LNCaP clone FGC (cell line): Measurements from ENCODE around the gene CLCN7.

Experiments
- DNase-seq: peaks from one replicate; pipeline ENCODE4 v3.0.0-alpha.2; 2011; ENCODE audit warnings: low read depth
- H3K4me3 ChIP-seq: 2 replicates; pipeline ENCODE4 v1.5.1; 2011; ENCODE audit warnings: mild to moderate bottlenecking, low read depth, low read length, control low read depth
- TF ChIP-seq, protein P1 (sequence below): IDR thresholded peaks from 2 replicates; pipeline ENCODE4 v1.5.1; 2012; ENCODE audit warnings: mild to moderate bottlenecking; ENCODE audit not compliant: control insufficient read depth, insufficient read depth; ENCODE audit errors: extremely low read depth

Gene CLCN7

DNA sequence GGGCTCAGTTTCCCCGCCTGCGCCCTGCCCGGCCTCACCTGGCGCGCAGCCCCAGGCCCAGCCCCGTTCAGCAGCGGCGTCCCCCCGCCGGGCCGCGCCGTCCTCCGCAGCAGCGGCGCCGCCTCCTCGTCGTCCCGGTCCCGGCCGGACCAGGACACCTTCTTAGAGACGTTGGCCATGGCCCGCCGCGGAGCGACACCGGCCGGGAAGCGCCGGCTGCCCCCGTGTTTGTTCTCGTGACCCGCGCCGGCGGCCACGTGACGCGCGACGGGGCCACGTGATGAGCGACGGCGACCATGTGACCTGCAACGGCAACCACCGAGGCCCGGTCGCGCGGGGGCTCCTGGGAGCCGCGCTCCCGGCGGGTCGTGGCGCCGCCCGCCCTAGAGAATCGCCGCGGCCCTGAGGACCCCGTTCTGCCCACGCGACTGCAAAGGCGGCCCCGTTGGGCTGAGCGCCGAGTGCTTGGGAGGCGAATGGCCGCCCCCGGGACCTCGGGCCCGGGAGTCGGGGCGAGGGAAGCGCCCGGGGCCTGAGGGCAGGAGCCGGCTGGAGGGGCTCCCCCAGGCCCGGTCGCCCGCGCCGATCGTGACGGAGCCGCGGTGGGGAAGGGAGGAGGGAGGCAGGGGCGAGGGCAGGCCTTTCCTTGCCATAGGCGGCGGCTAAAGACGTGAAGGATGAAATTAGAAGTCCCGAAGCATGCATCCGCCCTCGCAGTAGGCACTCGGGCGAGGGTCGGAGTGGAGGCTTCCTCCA, at the start of gene CLCN7:
CLCN7 (minus strand) TSS at position 233 of the 756 bp plus-strand sequence; CDS start at position 179, 54 bp downstream.
- H3K4me3 ChIP-seq = peak within 1 kb of the TSS; percentile 89
- peak; percentile 50 for DNase-seq
- TF ChIP-seq, protein P1, sequence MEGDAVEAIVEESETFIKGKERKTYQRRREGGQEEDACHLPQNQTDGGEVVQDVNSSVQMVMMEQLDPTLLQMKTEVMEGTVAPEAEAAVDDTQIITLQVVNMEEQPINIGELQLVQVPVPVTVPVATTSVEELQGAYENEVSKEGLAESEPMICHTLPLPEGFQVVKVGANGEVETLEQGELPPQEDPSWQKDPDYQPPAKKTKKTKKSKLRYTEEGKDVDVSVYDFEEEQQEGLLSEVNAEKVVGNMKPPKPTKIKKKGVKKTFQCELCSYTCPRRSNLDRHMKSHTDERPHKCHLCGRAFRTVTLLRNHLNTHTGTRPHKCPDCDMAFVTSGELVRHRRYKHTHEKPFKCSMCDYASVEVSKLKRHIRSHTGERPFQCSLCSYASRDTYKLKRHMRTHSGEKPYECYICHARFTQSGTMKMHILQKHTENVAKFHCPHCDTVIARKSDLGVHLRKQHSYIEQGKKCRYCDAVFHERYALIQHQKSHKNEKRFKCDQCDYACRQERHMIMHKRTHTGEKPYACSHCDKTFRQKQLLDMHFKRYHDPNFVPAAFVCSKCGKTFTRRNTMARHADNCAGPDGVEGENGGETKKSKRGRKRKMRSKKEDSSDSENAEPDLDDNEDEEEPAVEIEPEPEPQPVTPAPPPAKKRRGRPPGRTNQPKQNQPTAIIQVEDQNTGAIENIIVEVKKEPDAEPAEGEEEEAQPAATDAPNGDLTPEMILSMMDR = no peak

- TF ChIP-seq, protein P1 = no peak
- no peak for DNase-seq
- H3K4me3 ChIP-seq = no peak overlapping the region
These were observed 49.5 kb upstream of the CLCN7 start for GRCh38 chr16:1524366-1524765.

DNA sequence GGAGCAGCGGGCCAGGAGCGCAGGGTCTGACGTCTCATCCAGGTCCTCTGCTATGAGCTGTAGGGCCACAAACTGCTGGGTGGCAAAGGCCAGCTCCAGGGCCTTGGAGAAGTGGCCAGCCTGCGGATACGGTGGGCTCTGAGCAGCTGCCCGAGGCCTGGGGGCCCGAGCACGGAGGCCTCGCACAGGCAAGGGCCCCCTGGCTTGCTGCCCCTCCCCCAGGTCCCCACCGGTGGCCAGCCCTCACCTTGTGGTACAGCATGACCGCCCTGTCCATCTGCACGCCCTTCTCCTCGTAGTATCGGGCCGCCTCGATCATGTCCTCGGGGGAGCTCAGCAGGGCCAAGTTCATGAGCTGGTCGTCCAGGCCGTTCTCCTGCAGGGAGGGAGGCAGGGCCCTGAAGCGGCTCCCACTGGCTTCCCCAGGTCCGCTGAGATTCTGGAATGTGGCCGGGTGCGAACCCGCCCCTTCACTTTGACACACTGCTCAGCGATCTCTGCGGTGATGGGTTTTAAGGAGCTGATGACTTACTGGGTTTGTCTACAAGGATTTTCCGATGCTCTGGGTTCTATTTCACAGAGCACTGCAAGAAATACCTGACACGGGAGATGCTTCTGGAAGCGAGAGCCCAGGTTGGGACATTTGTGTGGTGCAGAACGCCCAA, 48.9 kb upstream of the CLCN7 start:
- no peak for DNase-seq
- no peak overlapping the region for H3K4me3 ChIP-seq
- TF ChIP-seq, protein P1 = no peak

GRCh38 chr16:1520461-1520860, 45.6 kb upstream of the CLCN7 start:
- TF ChIP-seq, protein P1 = no peak
- H3K4me3 ChIP-seq = no peak overlapping the region
- DNase-seq = no peak

DNA sequence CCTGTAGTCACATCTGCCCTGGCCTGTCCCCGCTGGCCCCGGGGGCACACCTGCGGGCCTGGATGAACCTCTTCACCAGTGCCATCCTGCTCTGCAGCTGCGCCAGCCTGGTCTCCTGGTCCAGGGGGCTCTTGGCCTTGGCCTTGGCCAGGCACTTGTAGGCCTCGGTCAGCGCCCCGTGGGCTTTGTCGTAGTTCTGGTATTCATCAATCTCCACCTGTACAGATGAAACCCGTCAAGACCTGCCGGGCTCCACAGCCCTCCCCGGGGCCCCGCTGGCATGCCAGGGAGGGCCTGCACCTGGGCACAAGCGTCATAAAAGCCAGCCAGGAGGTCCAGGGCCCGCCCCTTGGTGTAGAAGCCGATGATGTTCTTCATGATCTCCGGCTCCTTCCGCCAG, 45.0 kb upstream of the CLCN7 start:
- TF ChIP-seq, protein P1 = no peak
- no peak for DNase-seq
- no peak overlapping the region for H3K4me3 ChIP-seq

DNA sequence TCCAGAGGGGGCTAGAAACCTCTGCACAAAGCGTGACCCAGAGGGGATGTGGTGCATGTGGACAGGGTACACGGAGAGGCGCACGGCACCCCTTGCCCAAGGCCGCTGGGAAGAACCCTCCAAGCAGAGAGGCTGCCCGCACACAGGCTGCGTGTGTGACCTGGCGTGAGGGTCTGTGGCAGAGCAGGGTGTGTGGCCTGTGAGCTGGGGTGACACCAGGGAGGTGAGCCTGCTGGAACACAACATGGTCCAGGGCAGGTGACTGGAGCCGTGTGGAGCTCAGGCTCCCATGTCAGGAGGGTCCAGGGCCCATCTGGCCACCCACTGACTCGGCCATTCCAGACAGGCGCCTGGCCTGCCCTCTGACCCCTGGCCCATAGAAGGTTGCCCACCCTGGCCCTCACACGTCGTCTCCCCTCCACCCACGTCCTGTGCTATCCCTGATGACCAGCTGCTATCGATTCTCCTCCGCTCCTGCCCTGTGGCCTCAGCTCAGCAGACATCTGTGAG, 43.9 kb upstream of the CLCN7 start:
- TF ChIP-seq, protein P1 = no peak
- DNase-seq = no peak
- no peak overlapping the region for H3K4me3 ChIP-seq

DNA sequence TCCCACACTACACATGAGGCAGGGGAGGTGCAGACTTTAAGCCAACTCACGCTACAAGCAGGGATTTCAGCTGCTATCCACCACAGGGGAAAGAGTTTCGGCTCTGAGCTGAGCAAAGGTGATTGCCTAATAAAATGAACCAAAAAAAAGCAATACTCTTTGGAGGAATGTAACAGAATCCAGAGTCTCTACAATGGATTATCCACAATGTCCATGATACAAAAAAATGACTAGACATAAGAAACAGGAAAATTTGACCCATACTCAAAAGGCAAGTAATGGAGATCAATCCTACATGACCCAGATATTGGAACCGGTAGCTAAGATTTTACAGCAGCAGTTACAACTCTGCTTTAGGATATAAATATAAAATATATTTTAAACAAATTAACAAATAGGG, 39.7 kb upstream of the CLCN7 start:
- TF ChIP-seq, protein P1 = no peak
- no peak overlapping the region for H3K4me3 ChIP-seq
- no peak for DNase-seq
